Pancreas (tissue), 10 donors: ENCODE measurements around the gene AHSA1. TPM values are rescaled to one million over a fixed set of nuclear protein-coding genes. Genes with fewer than 3 reads are reported as not detected.

Experiments used
- ATAC-seq, 4 donors: fragments of 200-7000 bp; cut with Tn5 transposase; one replicate each; pipeline versions ENCODE4 v1.8.0 to v1.9.1; 2020; ENCODE audit warnings: mild to moderate bottlenecking in 4 of 4, moderate library complexity in 4 of 4
- DNase-seq, 6 donors: peaks; one replicate each; pipeline ENCODE4 v3.0.0-alpha.2; 2020
- FAIRE-seq: peaks from 2 replicates; lab custom pipeline; 2012; peaks lifted over from hg19 to GRCh38; lab: Jason Lieb, UNC
- H3K27ac ChIP-seq, 4 donors: fragments of 200-600 bp; sonication (generic); 1 replicate in 3 of 4; 2 replicates in 1 of 4; pipeline versions ENCODE4 v1.5.0 to v1.8.0; 2020
- H3K27me3 ChIP-seq, 4 donors: fragments of 200-600 bp; one replicate each; pipeline ENCODE4 v1.8.0; 2021
- H3K36me3 ChIP-seq, 3 donors: fragments of 200-600 bp; sonication (generic) in 1 of 3; one replicate each; pipeline versions ENCODE4 v1.5.0 to v1.8.0; 2020 to 2021
- H3K4me1 ChIP-seq, 3 donors: fragments of 200-600 bp; one replicate each; pipeline ENCODE4 v1.8.0; 2021
- H3K4me3 ChIP-seq, 4 donors: fragments of 200-600 bp; sonication (generic) in 2 of 4; one replicate each; pipeline versions ENCODE4 v1.5.0 to v1.8.0; 2020 to 2021
- H3K9me3 ChIP-seq, 4 donors: fragments of 200-600 bp; one replicate each; pipeline ENCODE4 v1.8.0; 2021
- CTCF ChIP-seq, 4 donors: fragments of 200-600 bp; sonication (generic) in 3 of 4; IDR thresholded peaks; one replicate each; pipeline versions ENCODE4 v1.5.0 to v1.8.0; 2021; ENCODE audit warnings: antibody characterized with exemption in 4 of 4
- WGBS, 2 donors: extraction: QIAGEN DNeasy Blood & Tissue Kit; methylation state at CpG; one replicate each; pipeline ENCODE4 v1.1.7; 2013; 5-methylcytosine and 5-hydroxymethylcytosine counted together
- intact Hi-C, 3 donors: fragments of 100-400 bp; cut with DNase I; formaldehyde crosslinking; loops; one replicate each; pipeline versions ENCODE4 v1.11.1 to v1.14.2; 2022
- polyA plus RNA-seq, 2 donors: library from polyadenylated mRNA; stranded (reverse); fragments of 200-250 nt; gene quantifications; one replicate each; pipeline ENCODE4 v1.2.3, GENCODE V29; 2013
- total RNA-seq, 6 donors: library from RNA; stranded (reverse); fragmentation: NEBNext Ultra II Directional in 4 of 6; extraction: Animal tissue kit (Norgen Biotek cat#: 25700) in 4 of 6; gene quantifications; one replicate each; pipeline versions ENCODE4 v1.2.1 to v1.2.4, GENCODE V29; 2021 to 2023
- donor health status: healthy with polysubstance abuse.
- donor health status: DM: no; HTN: no; CAD: no; lungs with moderate emphysema.
- donor health status: DM: no; HTN: no; CAD: no.
- donor health status: control.
- donor health status: control.
- donor health status: Bipolar disorder and iron deficiency.
- donor health status: DM: yes; HTN: yes; CAD: no.
- donor health status: DM: no; HTN: no; CAD: no.
- donor health status: DM: no; HTN: no; CAD: no.
- donor health status: DM: yes; HTN: yes; CAD: no.

Gene AHSA1
- total and polyA plus RNA-seq, 8 donors = 23.2 to 64.3 (median 36.7) TPM

GRCh38 chr14:77438596-77438995 lies 19.3 kb upstream of the AHSA1 start:
- 98 to 100% methylated on average over 1 of the region's 1 CpG for WGBS, 2 donors
- Histone ChIP-seq H3K27ac (no peak overlapping the region), H3K36me3 (peaks cover 0 to 53% (median 22%) of the 10 kb centered on the region in 3 donors), H3K27me3 (no peaks in the 10 kb centered on the region), H3K4me1 (no peaks in the 10 kb centered on the region), H3K4me3 (no peak overlapping the region), H3K9me3 (no peaks in the 10 kb centered on the region)
- ATAC-seq (no peak), DNase-seq (no peak), FAIRE-seq (no peak)
- no peak for TF ChIP-seq CTCF (IDR thresholded peaks at IDR 0.05)
- intact Hi-C loops = no loop called here

GRCh38 chr14:77439861-77440260 lies 18.0 kb upstream of the AHSA1 start:
- no peaks in the 10 kb centered on the region for H3K27me3 ChIP-seq
- TF ChIP-seq CTCF (IDR thresholded peaks at IDR 0.05) = no peak
- no peaks in the 10 kb centered on the region for H3K9me3 ChIP-seq
- intact Hi-C loops = no loop called here
- H3K36me3 ChIP-seq = peaks cover 4 to 55% (median 25%) of the 10 kb centered on the region in 3 donors
- H3K4me1 ChIP-seq = no peaks in the 10 kb centered on the region
- DNase-seq = no peak
- FAIRE-seq = no peak
- no peak overlapping the region for H3K27ac ChIP-seq
- no peak for ATAC-seq
- 96 to 97% methylated on average over 4 of the region's 4 CpGs for WGBS, 2 donors
- no peak overlapping the region for H3K4me3 ChIP-seq

- Histone ChIP-seq H3K36me3 (peaks cover 4 to 48% (median 25%) of the 10 kb centered on the region in 3 donors), H3K4me1 (no peaks in the 10 kb centered on the region)
- intact Hi-C loops = no loop called here
These were observed 15.7 kb upstream of the AHSA1 start for GRCh38 chr14:77442196-77442595.

GRCh38 chr14:77455966-77456640 lies 1.8 kb upstream of the AHSA1 start:
- DNase-seq = no peak
- no peak overlapping the region for H3K27ac ChIP-seq
- H3K36me3 ChIP-seq = peaks cover 0 to 6% (median 2%) of the 10 kb centered on the region in 3 donors
- H3K4me3 ChIP-seq = peak overlapping the region in 1 of 4 donors; percentile 73
- H3K27me3 ChIP-seq = no peaks in the 10 kb centered on the region
- H3K4me1 ChIP-seq = peaks cover 0 to 17% (median 6%) of the 10 kb centered on the region in 3 donors
- intact Hi-C loops = no loop called here
- H3K9me3 ChIP-seq = no peaks in the 10 kb centered on the region
- TF ChIP-seq CTCF (IDR thresholded peaks at IDR 0.05) = no peak
- WGBS, 2 donors = 56 to 62% methylated on average over 2 of the region's 2 CpGs
- no peak for FAIRE-seq
- no peak for ATAC-seq

More at GRCh38 chr14:77442196-77442595, 15.7 kb upstream of the AHSA1 start:
- ATAC-seq = no peak
- Histone ChIP-seq H3K27me3 (no peaks in the 10 kb centered on the region), H3K27ac (no peak overlapping the region), H3K4me3 (no peak overlapping the region), H3K9me3 (no peaks in the 10 kb centered on the region)
- no peak for DNase-seq
- WGBS, 2 donors = 86 to 94% methylated on average over 2 of the region's 2 CpGs
- no peak for TF ChIP-seq CTCF (IDR thresholded peaks at IDR 0.05)
- FAIRE-seq = no peak

GRCh38 chr14:77457115-77457521 lies 775 bp upstream of the AHSA1 start:
- H3K9me3 ChIP-seq = no peaks in the 10 kb centered on the region
- peak overlapping the region; percentile 55 to 94 (median 66) for H3K4me3 ChIP-seq
- DNase-seq (no peak), FAIRE-seq (no peak), ATAC-seq (peak in 3 of 4 donors; percentile 0 to 1 (median 1))
- 0 to 1% methylated on average over 18 of the region's 18 CpGs for WGBS, 2 donors
- intact Hi-C loops = no loop called here
- peak overlapping the region; percentile 75 to 100 (median 88) for H3K27ac ChIP-seq
- peaks cover 0 to 17% (median 6%) of the 10 kb centered on the region in 3 donors for H3K4me1 ChIP-seq
- TF ChIP-seq CTCF (IDR thresholded peaks at IDR 0.05) = no peak
- H3K36me3 ChIP-seq = peaks cover 0 to 12% (median 12%) of the 10 kb centered on the region in 3 donors
- H3K27me3 ChIP-seq = no peaks in the 10 kb centered on the region
